Prostate gland (tissue), 2 donors: ENCODE data around the gene HEPACAM. TPM values are rescaled to one million over a fixed set of nuclear protein-coding genes. Genes with fewer than 3 reads are reported as not detected.

Source experiments
- DNase-seq: peaks from one replicate; pipeline ENCODE4 v3.0.0-alpha.2; 2019; ENCODE audit warnings: low spot score
- H3K27ac ChIP-seq, 2 donors: fragments of 200-600 bp; sonication (generic); 2 replicates each; pipeline ENCODE4 v1.5.1; 2017 to 2019
- H3K27me3 ChIP-seq: fragments of 200-600 bp; sonication (generic); replicated peaks from 2 replicates; pipeline ENCODE4 v1.5.1; 2019; ENCODE audit not compliant: insufficient read depth
- H3K36me3 ChIP-seq, 2 donors: fragments of 200-600 bp; sonication (generic); 1 replicate in 1 of 2; 2 replicates in 1 of 2; pipeline versions ENCODE4 v1.5.1 to v1.8.1; 2017 to 2019
- H3K4me1 ChIP-seq: fragments of 200-600 bp; sonication (generic); replicated peaks from 2 replicates; pipeline ENCODE4 v1.5.1; 2019
- H3K4me3 ChIP-seq, 2 donors: fragments of 200-600 bp; sonication (generic); 2 replicates each; pipeline ENCODE4 v1.5.1; 2017 to 2019
- H3K9me3 ChIP-seq: fragments of 200-600 bp; sonication (generic); 2 replicates; pipeline ENCODE4 v1.5.1; 2017
- CTCF ChIP-seq, 4 experiments: fragments of 200-600 bp in 2 of 4; fragments of 450-650 bp in 2 of 4; sonication (generic) in 2 of 4; IDR thresholded peaks; 1 replicate in 3 of 4; 2 replicates in 1 of 4; pipeline ENCODE4 v1.5.1; 2016 to 2019; ENCODE audit warnings: antibody characterized with exemption in 4 of 4, mild to moderate bottlenecking in 2 of 4, moderate library complexity in 2 of 4
- POLR2A ChIP-seq: fragments of 450-650 bp; IDR thresholded peaks from one replicate; pipeline ENCODE4 v1.6.1; 2016; ENCODE audit warnings: antibody characterized with exemption, mild to moderate bottlenecking
- POLR2AphosphoS5 ChIP-seq: sonication (generic); formaldehyde crosslinking; IDR thresholded peaks from one replicate; pipeline ENCODE4 v1.6.1; 2017; ENCODE audit warnings: antibody characterized with exemption
- WGBS: methylation state at CpG from one replicate; pipeline ENCODE4 v1.1.5; 2018; 5-methylcytosine and 5-hydroxymethylcytosine counted together
- intact Hi-C: fragments of 100-400 bp; cut with DNase I; formaldehyde crosslinking; loops from one replicate; pipeline ENCODE4 v1.14.2; 2022
- total RNA-seq, 2 donors: library from RNA; depleted of rRNA; stranded (reverse); fragments of >200 nt; gene quantifications; one replicate each; pipeline ENCODE4 v1.1.0, GENCODE V29; 2016

Gene HEPACAM
- total RNA-seq, 2 donors from 2014 or later = 0.27 TPM; not detected in 1

GRCh38 chr11:124894606-124895430, 41.0 kb downstream of the HEPACAM start:
- no peak for DNase-seq
- Histone ChIP-seq H3K9me3 (no peaks in the 10 kb centered on the region), H3K4me1 (no peaks in the 10 kb centered on the region), H3K27me3 (no peaks in the 10 kb centered on the region), H3K27ac (no peak overlapping the region), H3K4me3 (no peak overlapping the region), H3K36me3 (no peaks in the 10 kb centered on the region)
- TF ChIP-seq POLR2AphosphoS5 (no peak), POLR2A (no peak), CTCF (IDR thresholded peaks at IDR 0.05) (no peak)
- intact Hi-C loops = no loop called here
- 84% methylated on average over 4 of the region's 4 CpGs for WGBS

GRCh38 chr11:124893781-124894401, 42.0 kb downstream of the HEPACAM start:
- no peak for DNase-seq
- Histone ChIP-seq H3K36me3 (no peaks in the 10 kb centered on the region), H3K27me3 (no peaks in the 10 kb centered on the region), H3K9me3 (no peaks in the 10 kb centered on the region), H3K27ac (no peak overlapping the region), H3K4me1 (no peaks in the 10 kb centered on the region), H3K4me3 (no peak overlapping the region)
- 82% methylated on average over 14 of the region's 14 CpGs for WGBS
- intact Hi-C loops = no loop called here
- TF ChIP-seq CTCF (IDR thresholded peaks at IDR 0.05) (no peak), POLR2AphosphoS5 (no peak), POLR2A (no peak)

- intact Hi-C loops = no loop called here
- Histone ChIP-seq H3K27ac (no peak overlapping the region), H3K4me3 (no peak overlapping the region), H3K4me1 (no peaks in the 10 kb centered on the region), H3K27me3 (no peaks in the 10 kb centered on the region), H3K36me3 (no peaks in the 10 kb centered on the region), H3K9me3 (no peaks in the 10 kb centered on the region)
- DNase-seq = no peak
- 70% methylated on average over 9 of the region's 9 CpGs for WGBS
- TF ChIP-seq CTCF (IDR thresholded peaks at IDR 0.05) (no peak), POLR2AphosphoS5 (no peak), POLR2A (no peak)
Measured at GRCh38 chr11:124892750-124893454, 42.9 kb downstream of the HEPACAM start.

- H3K9me3 ChIP-seq = no peaks in the 10 kb centered on the region
- H3K4me3 ChIP-seq = no peak overlapping the region
- no peaks in the 10 kb centered on the region for H3K4me1 ChIP-seq
- no peaks in the 10 kb centered on the region for H3K36me3 ChIP-seq
- WGBS = 89% methylated on average over 2 of the region's 2 CpGs
- no peak overlapping the region for H3K27ac ChIP-seq
- DNase-seq = no peak
- intact Hi-C loops = no loop called here
- no peaks in the 10 kb centered on the region for H3K27me3 ChIP-seq
- TF ChIP-seq POLR2A = no peak
- TF ChIP-seq POLR2AphosphoS5 = no peak
- no peak for TF ChIP-seq CTCF (IDR thresholded peaks at IDR 0.05)
Measured at GRCh38 chr11:124892146-124892545, 43.7 kb downstream of the HEPACAM start.
